ENCODE measurements around the gene LIMS2. TPM values are rescaled to one million over a fixed set of nuclear protein-coding genes. Genes with fewer than 3 reads are reported as not detected.

Gene LIMS2
- total RNA-seq, 1 donor from 2014 or later, result 171 TPM

DNA sequence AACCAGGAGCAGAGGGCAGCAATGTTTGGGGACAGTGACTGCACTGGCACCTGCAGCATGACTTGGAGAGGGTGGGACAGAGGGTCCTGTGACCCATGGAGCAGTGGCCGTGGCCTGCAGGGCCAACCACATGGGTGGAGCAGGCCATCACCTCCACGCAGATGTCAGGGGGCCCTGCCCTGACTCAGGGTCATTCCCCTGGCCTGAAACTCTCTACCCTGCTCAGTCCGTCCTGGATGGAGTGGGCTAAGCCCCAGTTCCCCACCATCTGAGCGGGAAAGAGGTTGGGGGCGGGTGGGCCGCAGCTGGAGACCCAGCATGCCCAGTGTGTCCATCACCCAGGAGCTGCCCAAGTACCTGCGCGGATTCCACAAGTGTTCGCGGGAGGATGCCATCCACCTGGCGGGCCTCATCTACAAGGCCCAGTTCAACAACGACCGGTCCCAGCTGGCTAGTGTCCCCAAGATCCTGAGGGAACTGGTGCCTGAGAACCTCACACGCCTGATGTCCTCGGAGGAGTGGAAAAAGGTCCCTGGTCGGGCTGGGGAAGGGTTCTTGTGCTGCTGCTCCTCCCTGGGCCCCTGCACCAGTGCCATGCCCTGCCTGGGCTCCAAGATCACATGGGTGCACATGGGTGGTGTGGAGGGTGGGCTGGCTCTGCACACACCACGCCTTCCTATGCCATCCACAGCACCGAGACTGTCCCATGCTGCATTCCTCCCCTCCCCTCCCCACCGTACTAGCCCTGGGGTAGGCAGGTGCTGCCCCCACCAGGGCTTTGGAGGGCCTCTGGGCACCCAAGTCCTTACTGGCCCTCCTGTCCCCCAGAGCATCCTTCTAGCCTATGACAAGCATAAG, 39.7 kb downstream of the LIMS2 start:
- no peak for TF ChIP-seq CTCF (IDR thresholded peaks at IDR 0.05)
- Mint-ChIP-seq H3K4me1 (ENCODE audit: low read depth) (peaks cover 34% of the 10 kb centered on the region), H3K27ac (ENCODE audit: unreplicated experiment) (no peak overlapping the region), H3K4me3 (ENCODE audit: unreplicated experiment) (no peak overlapping the region), H3K27me3 (ENCODE audit: low read depth) (no peaks in the 10 kb centered on the region), H3K36me3 (ENCODE audit: low read depth) (peaks cover 1% of the 10 kb centered on the region), H3K9me3 (ENCODE audit: low read depth) (no peaks in the 10 kb centered on the region)
- no peak for DNase-seq (ENCODE audit: low spot score)

DNA sequence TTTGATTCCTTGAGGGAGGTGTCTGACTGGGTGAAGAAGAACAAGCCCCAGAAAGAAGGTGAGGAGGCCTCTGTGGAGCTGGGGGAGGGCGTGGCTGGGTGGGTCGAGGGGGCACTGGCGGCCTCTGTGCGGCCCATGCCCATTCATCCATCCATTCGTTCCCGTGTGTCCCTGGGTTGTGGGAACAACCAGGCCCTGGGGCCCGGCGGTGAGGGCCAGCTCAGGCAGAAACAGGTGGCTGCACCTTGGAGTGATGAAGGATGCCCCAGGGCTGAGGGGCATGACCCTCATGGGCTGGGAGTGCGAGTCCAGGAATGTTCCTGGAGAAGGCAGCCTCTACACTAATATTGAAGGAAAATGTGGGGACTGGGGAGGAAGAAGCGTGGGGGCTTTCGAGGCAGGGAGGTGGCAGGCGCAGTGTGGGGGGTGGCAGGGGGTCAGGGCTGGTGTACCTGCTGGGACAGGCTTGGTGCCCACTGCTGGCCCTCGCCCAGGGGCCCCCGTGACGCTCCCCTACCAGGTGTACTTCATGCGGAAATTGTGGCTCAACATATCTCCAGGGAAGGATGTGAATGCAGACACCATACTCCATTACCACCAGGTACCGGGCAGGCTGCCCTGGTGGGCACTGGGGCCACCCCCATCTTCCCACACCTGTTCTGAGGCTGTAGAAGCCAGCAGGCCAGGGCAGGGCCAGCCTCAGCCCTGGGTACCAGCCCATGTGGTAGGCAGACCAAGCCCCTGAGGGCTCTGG, 40.5 kb downstream of the LIMS2 start:
- peaks cover 1% of the 10 kb centered on the region for H3K36me3 Mint-ChIP-seq (ENCODE audit: low read depth)
- H3K27ac Mint-ChIP-seq (ENCODE audit: unreplicated experiment), result no peak overlapping the region
- no peak for DNase-seq (ENCODE audit: low spot score)
- no peak for TF ChIP-seq CTCF (IDR thresholded peaks at IDR 0.05)
- H3K27me3 Mint-ChIP-seq (ENCODE audit: low read depth), result no peaks in the 10 kb centered on the region
- peaks cover 38% of the 10 kb centered on the region for H3K4me1 Mint-ChIP-seq (ENCODE audit: low read depth)
- no peaks in the 10 kb centered on the region for H3K9me3 Mint-ChIP-seq (ENCODE audit: low read depth)
- H3K4me3 Mint-ChIP-seq (ENCODE audit: unreplicated experiment), result no peak overlapping the region

GRCh38 chr2:127634066-127634617, 41.2 kb downstream of the LIMS2 start:
- peaks cover 37% of the 10 kb centered on the region for H3K4me1 Mint-ChIP-seq (ENCODE audit: low read depth)
- H3K27me3 Mint-ChIP-seq (ENCODE audit: low read depth), result no peaks in the 10 kb centered on the region
- TF ChIP-seq CTCF (IDR thresholded peaks at IDR 0.05), result no peak
- DNase-seq (ENCODE audit: low spot score), result no peak
- no peak overlapping the region for H3K4me3 Mint-ChIP-seq (ENCODE audit: unreplicated experiment)
- no peaks in the 10 kb centered on the region for H3K9me3 Mint-ChIP-seq (ENCODE audit: low read depth)
- peaks cover 1% of the 10 kb centered on the region for H3K36me3 Mint-ChIP-seq (ENCODE audit: low read depth)
- peak overlapping the region; percentile 32 for H3K27ac Mint-ChIP-seq (ENCODE audit: unreplicated experiment)

GRCh38 chr2:127633556-127634065, 41.7 kb downstream of the LIMS2 start:
- H3K4me1 Mint-ChIP-seq (ENCODE audit: low read depth), result peaks cover 34% of the 10 kb centered on the region
- H3K9me3 Mint-ChIP-seq (ENCODE audit: low read depth), result no peaks in the 10 kb centered on the region
- peak overlapping the region; percentile 32 for H3K27ac Mint-ChIP-seq (ENCODE audit: unreplicated experiment)
- TF ChIP-seq CTCF (IDR thresholded peaks at IDR 0.05), result no peak
- H3K36me3 Mint-ChIP-seq (ENCODE audit: low read depth), result no peaks in the 10 kb centered on the region
- no peaks in the 10 kb centered on the region for H3K27me3 Mint-ChIP-seq (ENCODE audit: low read depth)
- H3K4me3 Mint-ChIP-seq (ENCODE audit: unreplicated experiment), result no peak overlapping the region
- no peak for DNase-seq (ENCODE audit: low spot score)
